Choroid plexus epithelial cell (primary cell): ENCODE data around the gene MAD1L1.

Source experiments
- DNase-seq: peaks from one replicate; pipeline ENCODE4 v3.0.0-alpha.2; 2010; ENCODE audit warnings: low read depth
- H3K4me3 ChIP-seq: 2 replicates; pipeline ENCODE4 v1.5.1; 2011; ENCODE audit warnings: low read depth, mild to moderate bottlenecking, control low read depth, low read length, moderate library complexity
- TF ChIP-seq, protein P1 (sequence below): conservative IDR thresholded peaks from 2 replicates; pipeline ENCODE4 v1.5.1; 2011; ENCODE audit warnings: low read depth, mild to moderate bottlenecking, control low read depth, inconsistent platforms, low read length, moderate library complexity

The MAD1L1 gene

GRCh38 chr7:1775389-1775788 lies 457.4 kb downstream of the MAD1L1 start:
- no peak for DNase-seq
- TF ChIP-seq, protein P1, sequence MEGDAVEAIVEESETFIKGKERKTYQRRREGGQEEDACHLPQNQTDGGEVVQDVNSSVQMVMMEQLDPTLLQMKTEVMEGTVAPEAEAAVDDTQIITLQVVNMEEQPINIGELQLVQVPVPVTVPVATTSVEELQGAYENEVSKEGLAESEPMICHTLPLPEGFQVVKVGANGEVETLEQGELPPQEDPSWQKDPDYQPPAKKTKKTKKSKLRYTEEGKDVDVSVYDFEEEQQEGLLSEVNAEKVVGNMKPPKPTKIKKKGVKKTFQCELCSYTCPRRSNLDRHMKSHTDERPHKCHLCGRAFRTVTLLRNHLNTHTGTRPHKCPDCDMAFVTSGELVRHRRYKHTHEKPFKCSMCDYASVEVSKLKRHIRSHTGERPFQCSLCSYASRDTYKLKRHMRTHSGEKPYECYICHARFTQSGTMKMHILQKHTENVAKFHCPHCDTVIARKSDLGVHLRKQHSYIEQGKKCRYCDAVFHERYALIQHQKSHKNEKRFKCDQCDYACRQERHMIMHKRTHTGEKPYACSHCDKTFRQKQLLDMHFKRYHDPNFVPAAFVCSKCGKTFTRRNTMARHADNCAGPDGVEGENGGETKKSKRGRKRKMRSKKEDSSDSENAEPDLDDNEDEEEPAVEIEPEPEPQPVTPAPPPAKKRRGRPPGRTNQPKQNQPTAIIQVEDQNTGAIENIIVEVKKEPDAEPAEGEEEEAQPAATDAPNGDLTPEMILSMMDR = no peak
- H3K4me3 ChIP-seq = no peak overlapping the region

DNA sequence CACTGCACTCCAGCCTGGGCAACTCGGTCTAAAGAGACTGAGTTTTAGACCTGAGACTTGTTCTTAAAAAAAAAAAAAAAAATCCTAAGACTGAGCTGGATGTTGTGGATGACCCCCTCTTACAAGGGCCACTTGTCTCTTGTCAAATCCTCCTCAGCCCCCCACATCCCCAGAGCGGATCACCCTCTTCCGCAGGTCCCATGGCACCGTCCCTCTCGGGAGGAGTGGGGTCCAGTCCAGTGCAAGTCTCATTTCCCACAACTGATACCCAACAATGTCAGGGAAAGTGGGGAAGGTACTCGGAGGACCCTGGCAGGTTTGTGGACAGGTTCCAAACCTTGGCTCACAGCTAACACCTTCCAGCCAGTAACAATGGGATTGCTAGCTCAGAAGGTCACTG lies 462.4 kb downstream of the MAD1L1 start:
- TF ChIP-seq, protein P1 = no peak
- no peak overlapping the region for H3K4me3 ChIP-seq
- no peak for DNase-seq

DNA sequence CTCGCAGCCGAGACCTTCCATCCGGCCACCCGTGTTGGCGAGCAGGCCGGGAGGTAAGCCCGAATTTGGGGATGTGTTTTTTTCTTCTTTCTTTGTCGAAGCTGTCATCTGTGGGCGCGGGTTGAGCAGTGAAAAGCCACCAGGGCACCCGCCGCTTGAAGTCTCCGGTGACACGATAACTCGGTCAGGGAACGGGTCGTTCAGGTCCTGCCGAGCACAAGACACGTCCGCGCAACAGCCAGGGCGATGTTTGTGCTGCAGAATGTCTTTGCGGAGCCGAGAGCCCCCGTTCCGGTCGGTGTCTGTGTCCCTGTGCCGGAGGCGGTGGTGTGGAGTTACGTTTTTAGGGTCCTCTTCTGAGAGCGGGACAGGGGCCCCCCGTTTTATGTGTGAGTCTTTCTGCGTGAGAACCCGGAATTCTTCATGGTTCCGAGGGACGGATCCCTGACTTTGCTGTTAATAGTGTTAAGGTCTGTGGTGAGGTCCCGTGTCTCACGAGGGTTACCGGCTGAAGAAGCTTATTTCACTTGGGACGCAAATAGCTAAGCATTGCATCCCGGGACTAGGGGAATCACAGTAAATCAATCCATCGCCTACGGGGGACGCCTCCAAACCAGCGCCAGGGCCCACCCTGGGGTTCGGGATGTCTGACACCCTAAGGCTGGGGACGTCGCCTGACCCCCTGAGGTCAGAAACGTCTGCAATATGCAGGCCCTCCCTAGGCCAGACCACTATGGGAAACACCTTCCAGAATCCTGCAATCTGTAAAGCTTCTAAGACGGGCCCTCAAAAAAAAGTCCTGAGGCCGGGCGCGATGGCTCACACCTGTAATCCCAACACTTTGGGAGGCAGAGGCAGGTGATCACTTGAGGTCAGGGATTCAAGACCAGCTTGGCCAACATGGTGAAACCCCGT lies 463.2 kb downstream of the MAD1L1 start:
- TF ChIP-seq, protein P1 = no peak
- H3K4me3 ChIP-seq = no peak overlapping the region
- no peak for DNase-seq

- H3K4me3 ChIP-seq = no peak overlapping the region
- DNase-seq = no peak
- TF ChIP-seq, protein P1 = no peak
These were observed 463.9 kb downstream of the MAD1L1 start for GRCh38 chr7:1768832-1769231.

DNA sequence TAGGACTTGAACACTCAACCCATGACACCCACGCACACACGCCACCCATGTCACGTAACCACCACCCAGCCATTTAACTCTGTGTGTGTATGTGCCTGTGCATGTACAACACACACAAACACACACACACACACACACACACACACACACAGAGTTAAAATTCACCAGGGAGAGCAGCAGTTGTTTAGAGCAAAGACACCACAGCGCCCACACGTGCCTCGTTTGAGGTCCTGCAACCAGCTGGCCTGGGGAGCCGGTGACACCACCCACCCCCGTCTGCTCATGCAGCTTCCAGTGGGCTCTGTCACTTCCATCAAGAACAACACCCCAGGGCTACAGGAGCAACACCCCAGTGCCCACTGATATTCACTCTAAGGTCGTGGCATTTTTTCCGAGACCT lies 465.2 kb downstream of the MAD1L1 start:
- no peak overlapping the region for H3K4me3 ChIP-seq
- TF ChIP-seq, protein P1 = peak; percentile 18
- peak; percentile 5 for DNase-seq
